ENCODE data around the gene CCL19. TPM values are rescaled to one million over a fixed set of nuclear protein-coding genes. Genes with fewer than 3 reads are reported as not detected.

The CCL19 gene
- total RNA-seq, 1 experiment from 2014 or later: not detected

DNA sequence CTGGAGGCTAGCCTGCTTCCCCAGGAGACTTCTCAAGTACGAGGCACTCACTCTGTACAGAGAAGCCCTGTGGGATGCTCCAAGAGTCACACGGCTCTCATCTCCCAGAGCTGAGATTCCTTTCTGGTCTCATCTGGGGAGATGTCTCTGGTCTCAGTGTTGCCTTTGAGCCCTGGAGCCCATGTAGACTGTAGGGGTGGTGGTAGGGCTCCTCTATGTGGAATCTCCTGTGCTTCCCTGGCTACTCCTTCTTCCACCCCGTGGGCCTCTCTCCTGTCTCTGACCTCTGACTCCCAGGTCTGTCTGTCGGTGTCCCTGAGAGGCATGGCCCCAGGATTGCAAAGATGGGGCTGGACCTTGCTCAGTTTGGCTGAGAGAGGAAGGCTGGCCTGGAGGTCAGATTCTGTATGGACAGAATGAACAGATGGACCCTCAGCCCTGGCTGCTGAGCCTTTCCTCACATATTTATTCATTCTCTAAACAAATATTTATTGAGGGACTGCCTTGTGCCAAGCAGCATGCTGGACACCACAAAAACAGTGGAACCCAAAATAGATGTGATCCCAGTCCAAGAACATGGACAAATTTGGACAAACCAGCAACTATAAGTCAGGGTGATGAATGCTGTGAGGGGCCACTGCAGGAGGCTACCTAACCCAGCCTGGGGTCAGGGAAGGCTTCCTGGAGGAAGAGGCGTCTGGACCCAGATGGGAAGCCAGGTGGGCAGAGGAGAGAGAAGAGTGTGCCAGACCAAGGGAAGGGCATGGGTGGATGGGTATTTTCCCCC is 2.6 kb downstream of the CCL19 start:
- BruUV-seq (replicated peaks): no TSS peak
- Histone ChIP-seq H4K20me1 (ENCODE audit: low read length) (no peaks in the 10 kb centered on the region), H2AFZ (ENCODE audit: low read length) (no peak overlapping the region), H3K4me2 (ENCODE audit: low read length) (no peak overlapping the region), H3K36me3 (ENCODE audit: low read depth, low read length) (no peaks in the 10 kb centered on the region), H3K9ac (ENCODE audit: low read length) (no peak overlapping the region), H3K27me3 (ENCODE audit: low read length) (no peaks in the 10 kb centered on the region), H3K27ac (ENCODE audit: low read length) (no peak overlapping the region), H3K79me2 (ENCODE audit: low read length) (no peaks in the 10 kb centered on the region), H3F3A (ENCODE audit: low read length, unreplicated experiment) (no peaks in the 10 kb centered on the region), H3K4me1 (ENCODE audit: insufficient read depth, low read length) (no peaks in the 10 kb centered on the region), H3K9me3 (ENCODE audit: low read length) (no peaks in the 10 kb centered on the region), H3K9me2 (replicated peaks; ENCODE audit: low read length) (no peaks in the 10 kb centered on the region), H3K4me3 (ENCODE audit: low read length) (no peak overlapping the region)
- intact Hi-C loops (cut with micrococcal nuclease): no loop called here
- no peak for ATAC-seq
- ChIA-PET CTCF (no interaction called here), POLR2A (ENCODE audit: unreplicated experiment) (no interaction called here)
- TF ChIP-seq EZH2phosphoT487 (IDR thresholded peaks at IDR 0.05; ENCODE audit: borderline replicate concordance, low read length) (no peak), EZH2 (IDR thresholded peaks at IDR 0.05; ENCODE audit: low read length, unreplicated experiment) (no peak)
- TF ChIP-seq, protein P1, sequence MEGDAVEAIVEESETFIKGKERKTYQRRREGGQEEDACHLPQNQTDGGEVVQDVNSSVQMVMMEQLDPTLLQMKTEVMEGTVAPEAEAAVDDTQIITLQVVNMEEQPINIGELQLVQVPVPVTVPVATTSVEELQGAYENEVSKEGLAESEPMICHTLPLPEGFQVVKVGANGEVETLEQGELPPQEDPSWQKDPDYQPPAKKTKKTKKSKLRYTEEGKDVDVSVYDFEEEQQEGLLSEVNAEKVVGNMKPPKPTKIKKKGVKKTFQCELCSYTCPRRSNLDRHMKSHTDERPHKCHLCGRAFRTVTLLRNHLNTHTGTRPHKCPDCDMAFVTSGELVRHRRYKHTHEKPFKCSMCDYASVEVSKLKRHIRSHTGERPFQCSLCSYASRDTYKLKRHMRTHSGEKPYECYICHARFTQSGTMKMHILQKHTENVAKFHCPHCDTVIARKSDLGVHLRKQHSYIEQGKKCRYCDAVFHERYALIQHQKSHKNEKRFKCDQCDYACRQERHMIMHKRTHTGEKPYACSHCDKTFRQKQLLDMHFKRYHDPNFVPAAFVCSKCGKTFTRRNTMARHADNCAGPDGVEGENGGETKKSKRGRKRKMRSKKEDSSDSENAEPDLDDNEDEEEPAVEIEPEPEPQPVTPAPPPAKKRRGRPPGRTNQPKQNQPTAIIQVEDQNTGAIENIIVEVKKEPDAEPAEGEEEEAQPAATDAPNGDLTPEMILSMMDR (conservative IDR thresholded peaks at IDR 0.05; ENCODE audit: low read depth, low read length): no peak
- no peak for DNase-seq

DNA sequence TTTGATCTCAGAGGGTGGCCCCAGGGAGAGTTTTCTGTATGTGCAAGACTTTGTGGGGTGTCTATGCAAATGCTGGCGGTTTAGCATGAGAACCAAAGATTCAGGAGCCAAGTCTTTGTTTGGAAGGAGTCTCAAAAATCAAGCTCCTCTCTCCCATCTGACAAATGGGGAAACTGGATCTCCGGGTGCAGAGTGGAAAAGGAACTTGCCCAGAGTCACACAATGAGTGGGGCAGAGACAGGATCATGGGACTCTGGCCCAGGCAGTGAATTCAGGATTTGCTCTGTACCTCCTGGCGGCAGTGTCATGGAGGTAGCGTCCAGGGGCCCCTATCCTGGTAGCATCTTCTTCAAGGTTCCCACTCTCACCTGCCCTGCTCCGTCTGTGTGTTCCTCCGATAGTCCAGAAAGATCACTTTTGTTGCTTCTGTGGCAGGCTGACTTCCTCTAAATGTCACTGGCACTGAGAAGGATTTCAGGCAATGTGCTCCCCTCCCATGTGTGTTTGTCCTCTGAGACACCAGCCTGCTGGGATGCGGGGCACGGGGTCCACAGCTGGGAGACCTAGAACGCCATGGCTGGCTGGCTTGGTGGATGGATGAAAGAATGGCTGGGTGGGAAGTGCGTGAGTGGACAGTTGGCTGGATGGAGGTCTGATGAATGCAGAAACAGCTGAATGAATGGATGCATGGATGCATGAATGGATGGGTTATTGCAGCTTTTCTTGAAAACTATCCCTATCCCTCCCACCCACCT is 3.6 kb downstream of the CCL19 start:
- no peaks in the 10 kb centered on the region for H3K9me2 ChIP-seq (replicated peaks; ENCODE audit: low read length)
- ChIA-PET CTCF (no interaction called here), POLR2A (ENCODE audit: unreplicated experiment) (no interaction called here)
- H2AFZ ChIP-seq (ENCODE audit: low read length): no peak overlapping the region
- H3K27me3 ChIP-seq (ENCODE audit: low read length): no peaks in the 10 kb centered on the region
- no TSS peak for BruUV-seq (replicated peaks)
- intact Hi-C loops (cut with micrococcal nuclease): no loop called here
- no peaks in the 10 kb centered on the region for H3K79me2 ChIP-seq (ENCODE audit: low read length)
- H3K4me3 ChIP-seq (ENCODE audit: low read length): no peak overlapping the region
- no peaks in the 10 kb centered on the region for H3F3A ChIP-seq (ENCODE audit: low read length, unreplicated experiment)
- no peaks in the 10 kb centered on the region for H3K9me3 ChIP-seq (ENCODE audit: low read length)
- H3K36me3 ChIP-seq (ENCODE audit: low read depth, low read length): no peaks in the 10 kb centered on the region
- H3K4me2 ChIP-seq (ENCODE audit: low read length): no peak overlapping the region
- no peak overlapping the region for H3K27ac ChIP-seq (ENCODE audit: low read length)
- DNase-seq: no peak
- ATAC-seq: no peak
- H3K9ac ChIP-seq (ENCODE audit: low read length): no peak overlapping the region
- no peaks in the 10 kb centered on the region for H3K4me1 ChIP-seq (ENCODE audit: insufficient read depth, low read length)
- H4K20me1 ChIP-seq (ENCODE audit: low read length): no peaks in the 10 kb centered on the region
- TF ChIP-seq, protein P1 (conservative IDR thresholded peaks at IDR 0.05; ENCODE audit: low read depth, low read length): no peak
- TF ChIP-seq EZH2 (IDR thresholded peaks at IDR 0.05; ENCODE audit: low read length, unreplicated experiment): no peak
- no peak for TF ChIP-seq EZH2phosphoT487 (IDR thresholded peaks at IDR 0.05; ENCODE audit: borderline replicate concordance, low read length)

DNA sequence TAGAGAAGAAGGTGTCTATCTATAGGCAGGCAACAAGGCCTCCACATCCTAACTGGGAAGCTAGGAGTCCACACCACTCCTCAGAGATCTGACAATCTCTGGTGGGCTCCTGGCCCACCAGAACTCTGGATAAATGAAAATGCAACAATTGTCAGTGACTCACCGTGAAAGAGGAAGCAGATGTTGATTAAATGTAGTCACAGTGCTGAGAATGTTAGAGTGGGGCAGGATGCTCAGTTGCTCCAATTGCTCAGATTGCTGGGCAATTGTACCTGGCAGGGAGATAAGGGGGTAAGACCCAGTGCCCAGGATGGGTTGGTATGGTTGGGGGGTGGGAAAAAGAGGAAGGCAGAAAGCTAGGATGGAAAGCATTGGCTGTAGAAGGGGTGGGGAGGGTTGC is 4.3 kb downstream of the CCL19 start:
- intact Hi-C loops (cut with micrococcal nuclease): no loop called here
- DNase-seq: no peak
- Histone ChIP-seq H3K9me3 (ENCODE audit: low read length) (no peaks in the 10 kb centered on the region), H3K4me2 (ENCODE audit: low read length) (no peak overlapping the region), H3F3A (ENCODE audit: low read length, unreplicated experiment) (no peaks in the 10 kb centered on the region), H3K27me3 (ENCODE audit: low read length) (no peaks in the 10 kb centered on the region), H3K4me1 (ENCODE audit: insufficient read depth, low read length) (no peaks in the 10 kb centered on the region), H3K27ac (ENCODE audit: low read length) (no peak overlapping the region), H4K20me1 (ENCODE audit: low read length) (no peaks in the 10 kb centered on the region), H3K36me3 (ENCODE audit: low read depth, low read length) (no peaks in the 10 kb centered on the region), H2AFZ (ENCODE audit: low read length) (no peak overlapping the region), H3K9ac (ENCODE audit: low read length) (no peak overlapping the region), H3K79me2 (ENCODE audit: low read length) (no peaks in the 10 kb centered on the region), H3K9me2 (replicated peaks; ENCODE audit: low read length) (no peaks in the 10 kb centered on the region), H3K4me3 (ENCODE audit: low read length) (no peak overlapping the region)
- BruUV-seq (replicated peaks): no TSS peak
- CTCF ChIA-PET: no interaction called here
- TF ChIP-seq, protein P1 (conservative IDR thresholded peaks at IDR 0.05; ENCODE audit: low read depth, low read length): no peak
- TF ChIP-seq EZH2phosphoT487 (IDR thresholded peaks at IDR 0.05; ENCODE audit: borderline replicate concordance, low read length): no peak
- POLR2A ChIA-PET (ENCODE audit: unreplicated experiment): no interaction called here
- ATAC-seq: no peak
